Uterus (tissue), 4 donors: ENCODE measurements around the gene DAND5. TPM values are rescaled to one million over a fixed set of nuclear protein-coding genes. Genes with fewer than 3 reads are reported as not detected.
A peak's percentile ranks its signal among the peaks of the same experiment; 100 is the strongest.

ENCODE experiments used
- DNase-seq, 2 donors: peaks; one replicate each; pipeline ENCODE4 v3.0.0-alpha.2; 2019 to 2020
- H3K27ac ChIP-seq, 2 donors: fragments of 200-600 bp; sonication (generic); 1 replicate in 1 of 2; 2 replicates in 1 of 2; pipeline ENCODE4 v1.5.1; 2016 to 2018
- H3K27me3 ChIP-seq, 2 donors: fragments of 200-600 bp; sonication (generic); one replicate each; pipeline ENCODE4 v1.5.1; 2018 to 2019; ENCODE audit warnings: control low read depth in 1 of 2
- H3K36me3 ChIP-seq, 2 donors: fragments of 200-600 bp; sonication (generic); one replicate each; pipeline ENCODE4 v1.5.1; 2019; ENCODE audit warnings: control low read depth in 1 of 2
- H3K4me1 ChIP-seq, 2 donors: fragments of 200-600 bp; sonication (generic); one replicate each; pipeline ENCODE4 v1.5.1; 2018 to 2019; ENCODE audit warnings: control low read depth in 1 of 2
- H3K4me3 ChIP-seq, 2 donors: fragments of 200-600 bp; sonication (generic); 1 replicate in 1 of 2; 2 replicates in 1 of 2; pipeline ENCODE4 v1.5.1; 2018 to 2019; ENCODE audit warnings: mild to moderate bottlenecking in 1 of 2
- H3K9me3 ChIP-seq, 2 donors: fragments of 200-600 bp; sonication (generic); one replicate each; pipeline ENCODE4 v1.5.1; 2019; ENCODE audit warnings: control low read depth in 1 of 2
- POLR2A ChIP-seq, 2 donors: fragments of 450-650 bp; IDR thresholded peaks; one replicate each; pipeline ENCODE4 v1.6.1; 2016; ENCODE audit warnings: antibody characterized with exemption in 2 of 2, mild to moderate bottlenecking in 1 of 2, moderate library complexity in 1 of 2
- intact Hi-C: fragments of 100-400 bp; cut with DNase I; formaldehyde crosslinking; loops from one replicate; pipeline ENCODE4 v1.15.1; 2023; ENCODE audit warnings: low total_unique reads
- total RNA-seq, 4 donors: library from RNA; depleted of rRNA in 3 of 4; stranded (reverse); fragments of >200 nt in 3 of 4; gene quantifications; one replicate each; pipeline versions ENCODE4 v1.1.0 to v1.2.4, GENCODE V29; 2014 to 2023
- TF ChIP-seq, protein P1 (sequence below), 4 experiments: fragments of 200-600 bp in 2 of 4; fragments of 450-650 bp in 2 of 4; sonication (generic) in 2 of 4; IDR thresholded peaks; one replicate each; pipeline ENCODE4 v1.5.1; 2016 to 2019; ENCODE audit warnings: antibody characterized with exemption in 4 of 4, mild to moderate bottlenecking in 2 of 4, moderate library complexity in 1 of 4
- donor health status: DM: yes; HTN: yes; CAD: no.

Gene DAND5
- total RNA-seq, 4 donors from 2014 or later, result 0.14 TPM; not detected in 3

DNA sequence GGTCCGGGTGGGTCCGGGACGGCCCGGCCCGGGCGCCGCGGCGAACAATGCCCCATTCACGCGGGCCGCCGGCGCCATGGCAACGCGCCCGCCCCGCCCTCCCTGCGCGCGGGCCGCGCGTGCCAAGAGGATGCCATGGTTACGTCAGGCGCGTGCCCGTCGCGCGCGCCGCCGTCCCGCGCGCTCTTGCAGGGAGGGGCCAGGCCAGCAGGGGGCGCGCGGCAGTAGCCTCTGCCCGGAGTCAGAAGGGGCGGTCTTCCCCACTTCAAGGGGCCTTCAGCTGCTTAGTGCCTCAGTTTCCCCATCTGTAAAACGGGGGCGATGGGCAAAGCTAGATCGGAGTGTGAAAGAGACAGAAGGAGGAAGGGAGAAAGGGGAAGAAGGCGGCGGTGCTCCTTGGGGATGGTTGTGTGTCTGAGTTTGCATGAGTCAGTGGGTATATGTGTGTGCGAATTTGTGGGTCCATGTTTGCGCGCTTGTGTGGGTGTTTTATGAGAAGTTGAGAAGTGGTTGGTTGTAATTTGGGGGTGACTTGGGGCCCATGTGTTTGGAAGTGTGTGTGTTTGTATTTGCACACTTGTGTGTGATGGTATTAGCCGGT, 14.3 kb downstream of the DAND5 start:
- H3K4me3 ChIP-seq, result peak overlapping the region in 1 of 2 donors; percentile 30
- H3K36me3 ChIP-seq, result no peaks in the 10 kb centered on the region
- H3K4me1 ChIP-seq, result no peaks in the 10 kb centered on the region
- intact Hi-C loops, result loop anchor here (5.0 kb wide), 1 partner anchor 79 kb away; no protein-coding TSS in a partner anchor
- TF ChIP-seq, protein P1, sequence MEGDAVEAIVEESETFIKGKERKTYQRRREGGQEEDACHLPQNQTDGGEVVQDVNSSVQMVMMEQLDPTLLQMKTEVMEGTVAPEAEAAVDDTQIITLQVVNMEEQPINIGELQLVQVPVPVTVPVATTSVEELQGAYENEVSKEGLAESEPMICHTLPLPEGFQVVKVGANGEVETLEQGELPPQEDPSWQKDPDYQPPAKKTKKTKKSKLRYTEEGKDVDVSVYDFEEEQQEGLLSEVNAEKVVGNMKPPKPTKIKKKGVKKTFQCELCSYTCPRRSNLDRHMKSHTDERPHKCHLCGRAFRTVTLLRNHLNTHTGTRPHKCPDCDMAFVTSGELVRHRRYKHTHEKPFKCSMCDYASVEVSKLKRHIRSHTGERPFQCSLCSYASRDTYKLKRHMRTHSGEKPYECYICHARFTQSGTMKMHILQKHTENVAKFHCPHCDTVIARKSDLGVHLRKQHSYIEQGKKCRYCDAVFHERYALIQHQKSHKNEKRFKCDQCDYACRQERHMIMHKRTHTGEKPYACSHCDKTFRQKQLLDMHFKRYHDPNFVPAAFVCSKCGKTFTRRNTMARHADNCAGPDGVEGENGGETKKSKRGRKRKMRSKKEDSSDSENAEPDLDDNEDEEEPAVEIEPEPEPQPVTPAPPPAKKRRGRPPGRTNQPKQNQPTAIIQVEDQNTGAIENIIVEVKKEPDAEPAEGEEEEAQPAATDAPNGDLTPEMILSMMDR (IDR thresholded peaks at IDR 0.05), result peak; percentile 90 to 99 (median 99)
- TF ChIP-seq POLR2A (IDR thresholded peaks at IDR 0.05), result peak in 1 of 2 donors; percentile 35
- H3K27me3 ChIP-seq, result no peaks in the 10 kb centered on the region
- peak; percentile 72 to 85 for DNase-seq
- H3K9me3 ChIP-seq, result no peaks in the 10 kb centered on the region
- H3K27ac ChIP-seq, result peak overlapping the region in 1 of 2 donors; percentile 45

DNA sequence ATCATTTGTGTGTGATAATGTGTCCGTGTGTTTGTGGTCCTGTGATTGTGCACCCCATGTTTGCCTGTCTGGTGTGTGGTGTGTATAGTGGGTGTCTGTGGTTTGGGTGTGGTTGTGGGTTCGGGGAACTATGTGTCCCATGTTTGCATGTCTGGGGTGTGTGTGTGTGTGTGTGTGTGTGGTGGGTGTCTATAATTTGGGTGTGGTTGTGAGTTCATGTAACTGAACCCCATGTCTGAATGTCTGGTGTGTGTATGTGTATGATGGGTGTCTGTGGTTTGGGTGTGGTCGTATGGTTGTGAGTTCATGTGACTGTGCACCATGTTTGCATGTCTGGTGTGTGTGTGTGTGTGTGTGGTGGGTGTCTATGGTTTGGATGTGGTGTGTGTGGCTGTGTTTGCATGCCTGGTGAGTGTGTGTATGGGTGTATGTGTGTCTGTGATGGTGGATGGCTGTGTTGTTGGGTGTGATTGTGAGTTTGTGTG, 14.8 kb downstream of the DAND5 start:
- no peak overlapping the region for H3K4me3 ChIP-seq
- DNase-seq, result no peak
- no peaks in the 10 kb centered on the region for H3K9me3 ChIP-seq
- intact Hi-C loops, result loop anchor here (5.0 kb wide), 1 partner anchor 78 kb away; no protein-coding TSS in a partner anchor
- TF ChIP-seq POLR2A (IDR thresholded peaks at IDR 0.05), result no peak
- TF ChIP-seq, protein P1 (IDR thresholded peaks at IDR 0.05), result no peak
- no peaks in the 10 kb centered on the region for H3K27me3 ChIP-seq
- H3K27ac ChIP-seq, result no peak overlapping the region
- H3K36me3 ChIP-seq, result no peaks in the 10 kb centered on the region
- H3K4me1 ChIP-seq, result no peaks in the 10 kb centered on the region

DNA sequence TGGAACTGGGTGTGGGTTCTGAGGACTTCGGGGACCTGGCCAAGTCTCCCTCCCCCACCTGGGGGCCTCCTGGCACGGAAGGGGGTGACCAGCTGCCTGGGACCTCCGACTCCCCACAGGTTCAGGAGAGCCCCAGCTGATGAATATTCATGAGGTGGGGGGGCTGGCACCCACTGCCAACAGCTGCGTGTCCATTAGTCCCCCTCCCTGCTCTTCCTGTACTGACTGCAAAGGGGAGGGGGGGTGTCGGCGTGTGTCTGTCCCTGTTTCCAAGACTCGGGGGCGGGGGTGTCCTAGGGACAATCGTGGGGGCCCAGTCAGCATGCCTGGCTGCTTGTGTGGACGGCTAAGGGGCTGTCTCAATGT, 15.3 kb downstream of the DAND5 start:
- no peak for DNase-seq
- Histone ChIP-seq H3K9me3 (no peaks in the 10 kb centered on the region), H3K27me3 (no peaks in the 10 kb centered on the region), H3K27ac (no peak overlapping the region), H3K4me1 (no peaks in the 10 kb centered on the region), H3K36me3 (no peaks in the 10 kb centered on the region), H3K4me3 (no peak overlapping the region)
- no peak for TF ChIP-seq POLR2A (IDR thresholded peaks at IDR 0.05)
- TF ChIP-seq, protein P1 (IDR thresholded peaks at IDR 0.05), result no peak
- intact Hi-C loops, result loop anchor here (5.0 kb wide), 1 partner anchor 78 kb away; no protein-coding TSS in a partner anchor

DNA sequence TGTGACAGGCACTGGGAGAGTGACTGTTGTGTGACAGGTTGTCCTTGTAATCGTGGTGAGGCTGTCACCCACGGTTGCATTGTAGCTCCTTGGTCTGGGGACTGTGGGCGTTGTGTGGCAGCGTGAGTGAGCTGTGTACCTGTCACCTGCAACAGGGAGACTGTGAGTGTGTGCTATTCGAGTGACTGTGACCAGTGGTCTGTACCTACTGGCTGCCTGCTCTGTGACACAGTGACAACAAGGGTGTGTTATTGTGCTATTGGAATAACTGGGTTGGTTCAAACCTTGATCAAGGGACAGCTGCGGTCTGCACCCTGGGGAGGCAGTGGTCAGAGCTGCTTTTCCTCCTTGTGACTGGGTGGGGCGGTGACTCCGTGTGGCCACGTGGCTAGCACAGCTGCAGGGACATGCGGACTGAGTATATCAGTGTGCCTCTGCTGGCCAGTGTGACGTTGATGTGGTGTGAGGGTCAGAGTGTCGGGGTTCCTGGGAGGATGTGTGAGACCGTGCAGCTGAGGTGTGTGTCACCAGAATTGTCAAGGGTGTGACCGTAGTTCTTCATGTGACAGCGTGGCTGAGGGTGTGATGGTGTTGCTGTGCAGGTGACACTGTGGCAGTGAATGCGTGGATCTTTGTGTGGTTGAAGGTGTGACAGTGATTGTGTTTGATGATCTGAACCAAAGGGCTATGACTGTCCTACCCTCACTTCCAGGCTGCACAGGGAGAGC, 15.8 kb downstream of the DAND5 start:
- Histone ChIP-seq H3K27ac (no peak overlapping the region), H3K27me3 (no peaks in the 10 kb centered on the region), H3K4me1 (no peaks in the 10 kb centered on the region), H3K9me3 (no peaks in the 10 kb centered on the region), H3K36me3 (no peaks in the 10 kb centered on the region), H3K4me3 (no peak overlapping the region)
- no peak for DNase-seq
- intact Hi-C loops, result no loop called here
- TF ChIP-seq, protein P1 (IDR thresholded peaks at IDR 0.05), result no peak
- TF ChIP-seq POLR2A (IDR thresholded peaks at IDR 0.05), result no peak

DNA sequence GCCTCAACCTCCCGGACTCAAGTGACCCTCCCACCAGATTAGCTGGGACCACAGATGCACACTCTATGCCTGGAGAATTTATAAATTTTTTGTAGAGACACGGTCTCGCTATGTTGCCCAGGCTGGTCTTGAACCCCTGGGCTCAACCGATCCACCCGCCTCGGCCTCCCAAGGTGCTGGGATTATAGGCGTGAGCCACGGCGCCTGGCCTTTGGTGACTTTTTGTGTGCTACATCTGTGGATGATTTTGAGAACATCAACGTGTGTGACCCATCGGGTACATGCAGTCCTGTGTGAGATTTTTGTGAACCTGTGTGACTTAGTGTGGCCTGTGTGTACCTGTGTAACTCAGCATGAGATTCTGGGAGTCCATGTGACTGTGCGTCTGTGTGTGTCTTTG, 17.4 kb downstream of the DAND5 start:
- H3K27me3 ChIP-seq, result no peaks in the 10 kb centered on the region
- H3K4me3 ChIP-seq, result no peak overlapping the region
- no peaks in the 10 kb centered on the region for H3K36me3 ChIP-seq
- no peaks in the 10 kb centered on the region for H3K9me3 ChIP-seq
- intact Hi-C loops, result no loop called here
- TF ChIP-seq, protein P1 (IDR thresholded peaks at IDR 0.05), result no peak
- no peak for TF ChIP-seq POLR2A (IDR thresholded peaks at IDR 0.05)
- no peaks in the 10 kb centered on the region for H3K4me1 ChIP-seq
- H3K27ac ChIP-seq, result no peak overlapping the region
- no peak for DNase-seq
